ENCODE results near the gene RBFOX1. TPM values are rescaled to one million over a fixed set of nuclear protein-coding genes. Genes with fewer than 3 reads are reported as not detected.

RBFOX1 gene
- total and polyA plus RNA-seq, 2 donors (not counting 1 experiment from before 2014, with no cell fraction given) = not detected

DNA sequence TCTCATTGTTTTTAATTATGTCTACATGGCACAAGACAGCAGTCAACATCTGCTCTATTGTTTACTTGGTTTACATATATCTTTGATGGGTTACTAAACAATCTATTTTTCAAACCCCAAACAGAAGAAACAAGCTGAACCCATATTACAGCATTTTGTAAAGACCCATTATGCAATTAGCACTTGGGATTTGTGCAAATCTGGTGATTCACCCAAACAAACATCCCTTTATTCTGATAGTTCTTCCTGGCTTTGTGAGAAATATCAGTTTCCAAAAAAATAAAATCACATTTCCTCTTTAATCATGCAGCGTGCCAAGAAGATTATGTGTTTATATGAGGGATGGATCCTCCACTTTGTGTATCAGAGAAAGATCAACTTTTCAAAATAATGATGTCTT is 16.8 kb upstream of the RBFOX1 start:
- no peaks in the 10 kb centered on the region for H3K4me1 Mint-ChIP-seq
- Histone ChIP-seq H2AFZ (ENCODE audit: insufficient read depth, low read depth, low read length, poor library complexity, severe bottlenecking) (no peak overlapping the region), H3K4me2 (replicated peaks; ENCODE audit: low read depth, low read length, poor library complexity, severe bottlenecking) (no peak overlapping the region), H4K20me1 (ENCODE audit: control insufficient read depth, insufficient read depth, low read length, poor library complexity, severe bottlenecking) (no peaks in the 10 kb centered on the region), H3K27me3 (replicated peaks in 1 of 4; ENCODE audit: control extremely low read depth in 1 of 4, control insufficient read depth in 3 of 4, insufficient read depth in 4 of 4, low read length in 3 of 4) (no peaks in the 10 kb centered on the region), H3K79me2 (ENCODE audit: control insufficient read depth, insufficient read depth, low read length) (no peaks in the 10 kb centered on the region), H3K9me3 (ENCODE audit: control extremely low read depth in 1 of 3, control insufficient read depth in 2 of 3, insufficient read depth in 1 of 3, low read length in 2 of 3) (no peaks in the 10 kb centered on the region), H3K27ac (ENCODE audit: low read length in 2 of 2) (no peak overlapping the region), H3K9ac (ENCODE audit: low read length) (no peak overlapping the region), H3K4me1 (ENCODE audit: control insufficient read depth in 2 of 2, insufficient read depth in 2 of 2, low read length in 2 of 2) (no peaks in the 10 kb centered on the region), H3K4me3 (ENCODE audit: control extremely low read depth in 1 of 5, extremely low read depth in 1 of 5, insufficient read depth in 1 of 5, low read depth in 2 of 5, low read length in 4 of 5) (no peak overlapping the region), H3K36me3 (replicated peaks in 1 of 2; ENCODE audit: control extremely low read depth in 1 of 2, control insufficient read depth in 1 of 2, extremely low read depth in 1 of 2, insufficient read depth in 2 of 2, low read length in 1 of 2) (no peaks in the 10 kb centered on the region)
- ChIA-PET CTCF (no interaction called here), POLR2A (no interaction called here)
- H3K9me3 Mint-ChIP-seq (ENCODE audit: insufficient read depth) = peaks cover 6% of the 10 kb centered on the region
- DNase-seq = no peak
- intact Hi-C loops (cut with micrococcal nuclease) = no loop called here
- WGBS (ENCODE audit: insufficient coverage) = no CpG with 5 or more reads among the region's 1 CpG
- H3K27ac Mint-ChIP-seq = no peak overlapping the region
- ATAC-seq (ENCODE audit: low read depth) = no peak
- H3K4me3 Mint-ChIP-seq = no peak overlapping the region
- H3K27me3 Mint-ChIP-seq = no peaks in the 10 kb centered on the region
- TF ChIP-seq, protein P1, sequence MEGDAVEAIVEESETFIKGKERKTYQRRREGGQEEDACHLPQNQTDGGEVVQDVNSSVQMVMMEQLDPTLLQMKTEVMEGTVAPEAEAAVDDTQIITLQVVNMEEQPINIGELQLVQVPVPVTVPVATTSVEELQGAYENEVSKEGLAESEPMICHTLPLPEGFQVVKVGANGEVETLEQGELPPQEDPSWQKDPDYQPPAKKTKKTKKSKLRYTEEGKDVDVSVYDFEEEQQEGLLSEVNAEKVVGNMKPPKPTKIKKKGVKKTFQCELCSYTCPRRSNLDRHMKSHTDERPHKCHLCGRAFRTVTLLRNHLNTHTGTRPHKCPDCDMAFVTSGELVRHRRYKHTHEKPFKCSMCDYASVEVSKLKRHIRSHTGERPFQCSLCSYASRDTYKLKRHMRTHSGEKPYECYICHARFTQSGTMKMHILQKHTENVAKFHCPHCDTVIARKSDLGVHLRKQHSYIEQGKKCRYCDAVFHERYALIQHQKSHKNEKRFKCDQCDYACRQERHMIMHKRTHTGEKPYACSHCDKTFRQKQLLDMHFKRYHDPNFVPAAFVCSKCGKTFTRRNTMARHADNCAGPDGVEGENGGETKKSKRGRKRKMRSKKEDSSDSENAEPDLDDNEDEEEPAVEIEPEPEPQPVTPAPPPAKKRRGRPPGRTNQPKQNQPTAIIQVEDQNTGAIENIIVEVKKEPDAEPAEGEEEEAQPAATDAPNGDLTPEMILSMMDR (IDR thresholded peaks at IDR 0.05) = no peak
- TF ChIP-seq EZH2 (IDR thresholded peaks at IDR 0.05; ENCODE audit: borderline replicate concordance, insufficient read depth, low read depth, low read length, poor library complexity, severe bottlenecking) = no peak

DNA sequence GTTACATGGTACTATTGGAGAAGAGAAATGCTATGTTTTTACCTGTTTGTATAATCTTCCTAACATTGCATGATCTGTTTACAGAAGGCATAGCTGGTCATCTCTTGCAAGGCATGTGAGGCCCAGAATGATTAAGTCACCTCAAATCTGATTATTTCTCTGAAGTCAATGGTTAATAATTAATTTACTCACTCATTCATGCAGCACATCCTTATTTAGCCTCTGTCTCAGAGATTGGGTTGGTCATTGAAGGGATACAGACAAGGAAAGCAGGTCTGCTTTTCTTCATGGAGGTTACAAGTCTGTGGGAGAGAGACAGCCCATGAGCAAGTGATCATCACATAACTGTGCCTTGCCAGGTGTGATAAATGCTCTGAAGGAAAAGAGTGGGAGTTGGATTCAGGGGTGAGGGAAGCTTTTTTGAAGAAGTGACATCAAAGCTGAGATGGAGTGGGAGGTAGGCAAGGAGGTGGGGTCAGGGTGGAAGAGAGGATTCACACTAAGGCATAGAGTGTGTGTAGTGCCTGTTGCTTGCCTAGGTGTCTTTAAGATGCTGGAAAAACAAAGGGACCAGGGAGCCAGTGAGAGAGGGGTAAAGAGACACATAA is 16.3 kb upstream of the RBFOX1 start:
- H3K79me2 ChIP-seq (ENCODE audit: control insufficient read depth, insufficient read depth, low read length) = no peaks in the 10 kb centered on the region
- no peaks in the 10 kb centered on the region for H4K20me1 ChIP-seq (ENCODE audit: control insufficient read depth, insufficient read depth, low read length, poor library complexity, severe bottlenecking)
- no peak overlapping the region for H3K4me3 ChIP-seq (ENCODE audit: control extremely low read depth in 1 of 5, extremely low read depth in 1 of 5, insufficient read depth in 1 of 5, low read depth in 2 of 5, low read length in 4 of 5)
- no peak for ATAC-seq (ENCODE audit: low read depth)
- Mint-ChIP-seq H3K4me1 (no peaks in the 10 kb centered on the region), H3K9me3 (ENCODE audit: insufficient read depth) (peaks cover 6% of the 10 kb centered on the region), H3K27me3 (no peaks in the 10 kb centered on the region), H3K27ac (no peak overlapping the region), H3K4me3 (no peak overlapping the region)
- H3K27me3 ChIP-seq (replicated peaks in 1 of 4; ENCODE audit: control extremely low read depth in 1 of 4, control insufficient read depth in 3 of 4, insufficient read depth in 4 of 4, low read length in 3 of 4) = no peaks in the 10 kb centered on the region
- no peak for TF ChIP-seq EZH2 (IDR thresholded peaks at IDR 0.05; ENCODE audit: borderline replicate concordance, insufficient read depth, low read depth, low read length, poor library complexity, severe bottlenecking)
- TF ChIP-seq, protein P1 (IDR thresholded peaks at IDR 0.05) = no peak
- H3K4me2 ChIP-seq (replicated peaks; ENCODE audit: low read depth, low read length, poor library complexity, severe bottlenecking) = no peak overlapping the region
- POLR2A ChIA-PET = no interaction called here
- H3K9me3 ChIP-seq (ENCODE audit: control extremely low read depth in 1 of 3, control insufficient read depth in 2 of 3, insufficient read depth in 1 of 3, low read length in 2 of 3) = no peaks in the 10 kb centered on the region
- H2AFZ ChIP-seq (ENCODE audit: insufficient read depth, low read depth, low read length, poor library complexity, severe bottlenecking) = no peak overlapping the region
- no peak overlapping the region for H3K9ac ChIP-seq (ENCODE audit: low read length)
- no peak overlapping the region for H3K27ac ChIP-seq (ENCODE audit: low read length in 2 of 2)
- intact Hi-C loops (cut with micrococcal nuclease) = no loop called here
- no peak for DNase-seq
- H3K36me3 ChIP-seq (replicated peaks in 1 of 2; ENCODE audit: control extremely low read depth in 1 of 2, control insufficient read depth in 1 of 2, extremely low read depth in 1 of 2, insufficient read depth in 2 of 2, low read length in 1 of 2) = no peaks in the 10 kb centered on the region
- no peaks in the 10 kb centered on the region for H3K4me1 ChIP-seq (ENCODE audit: control insufficient read depth in 2 of 2, insufficient read depth in 2 of 2, low read length in 2 of 2)
- CTCF ChIA-PET = no interaction called here
